Adrenal gland (tissue), 5 donors: ENCODE data around the gene PPP1R12B.
"Not testable (repeated sequence)": the region's sequence is repeated elsewhere in the genome, so short reads cannot be mapped to it uniquely, and the experiment has no call there.

Source experiments
- POLR2A ChIP-seq, 2 donors: fragments of 450-650 bp; IDR thresholded peaks; one replicate each; pipeline ENCODE4 v1.6.1; 2017; ENCODE audit warnings: antibody characterized with exemption in 2 of 2, mild to moderate bottlenecking in 2 of 2, moderate library complexity in 1 of 2
- TF ChIP-seq, protein P1 (sequence below), 6 experiments: fragments of 450-650 bp in 4 of 6; fragments of 200-600 bp in 2 of 6; sonication (generic) in 1 of 6; IDR thresholded peaks; 1 replicate in 5 of 6; 2 replicates in 1 of 6; pipeline versions ENCODE4 v1.5.1 to v1.8.0; 2016 to 2021; ENCODE audit warnings: antibody characterized with exemption in 6 of 6, mild to moderate bottlenecking in 2 of 6, moderate library complexity in 1 of 6
- donor health status: DM: no; HTN: no; CAD: no.

DNA sequence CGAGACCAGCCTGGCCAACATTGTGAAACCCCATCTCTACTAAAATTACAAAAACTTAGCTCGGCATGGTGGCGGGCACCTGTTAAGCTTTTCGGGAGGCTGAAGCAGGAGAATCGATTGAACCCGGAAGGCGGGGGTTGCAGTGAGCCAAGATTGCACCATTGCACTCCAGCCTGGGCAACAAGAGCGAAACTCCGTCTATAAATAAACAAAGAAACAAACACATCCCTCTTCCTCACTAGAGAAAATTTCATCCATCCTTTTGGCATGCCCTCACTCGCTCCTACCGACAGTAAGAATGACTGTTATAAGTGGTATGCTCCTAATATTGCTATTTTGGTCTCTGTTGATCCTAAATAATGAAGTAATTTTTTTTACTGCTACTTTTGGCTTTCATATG is 195.0 kb downstream of the PPP1R12B start:
- not testable (repeated sequence) for TF ChIP-seq POLR2A (IDR thresholded peaks at IDR 0.05)
- TF ChIP-seq, protein P1, sequence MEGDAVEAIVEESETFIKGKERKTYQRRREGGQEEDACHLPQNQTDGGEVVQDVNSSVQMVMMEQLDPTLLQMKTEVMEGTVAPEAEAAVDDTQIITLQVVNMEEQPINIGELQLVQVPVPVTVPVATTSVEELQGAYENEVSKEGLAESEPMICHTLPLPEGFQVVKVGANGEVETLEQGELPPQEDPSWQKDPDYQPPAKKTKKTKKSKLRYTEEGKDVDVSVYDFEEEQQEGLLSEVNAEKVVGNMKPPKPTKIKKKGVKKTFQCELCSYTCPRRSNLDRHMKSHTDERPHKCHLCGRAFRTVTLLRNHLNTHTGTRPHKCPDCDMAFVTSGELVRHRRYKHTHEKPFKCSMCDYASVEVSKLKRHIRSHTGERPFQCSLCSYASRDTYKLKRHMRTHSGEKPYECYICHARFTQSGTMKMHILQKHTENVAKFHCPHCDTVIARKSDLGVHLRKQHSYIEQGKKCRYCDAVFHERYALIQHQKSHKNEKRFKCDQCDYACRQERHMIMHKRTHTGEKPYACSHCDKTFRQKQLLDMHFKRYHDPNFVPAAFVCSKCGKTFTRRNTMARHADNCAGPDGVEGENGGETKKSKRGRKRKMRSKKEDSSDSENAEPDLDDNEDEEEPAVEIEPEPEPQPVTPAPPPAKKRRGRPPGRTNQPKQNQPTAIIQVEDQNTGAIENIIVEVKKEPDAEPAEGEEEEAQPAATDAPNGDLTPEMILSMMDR (IDR thresholded peaks at IDR 0.05), result not testable (repeated sequence)
